ENCODE measurements around the gene FCRL4. TPM values are rescaled to one million over a fixed set of nuclear protein-coding genes. Genes with fewer than 3 reads are reported as not detected.

Gene FCRL4
- total RNA-seq, 1 experiment from 2014 or later = not detected

DNA sequence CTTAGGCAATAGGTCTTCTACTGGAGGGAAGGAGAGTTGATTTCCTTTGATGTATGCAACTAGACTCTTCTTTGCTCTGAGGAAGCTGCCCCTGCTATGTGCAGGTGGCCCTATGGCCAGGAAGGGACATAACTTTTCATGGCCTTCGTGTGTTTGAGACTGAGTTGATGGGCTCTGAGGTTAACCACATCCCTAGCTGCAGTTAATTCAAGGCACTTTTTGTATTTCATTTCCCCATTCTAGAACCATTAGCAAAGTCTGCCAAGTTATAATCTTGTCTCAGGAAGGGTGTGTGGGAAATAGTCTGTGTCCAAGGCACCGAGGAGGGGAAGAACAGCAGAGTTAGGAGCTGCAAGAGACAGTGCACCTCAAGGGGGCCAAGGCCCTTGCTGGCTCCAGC, 2.5 kb downstream of the FCRL4 start:
- Histone ChIP-seq H3K36me3 (ENCODE audit: control insufficient read depth in 1 of 2, insufficient read depth in 2 of 2, low read length in 2 of 2) (no peaks in the 10 kb centered on the region), H4K20me1 (ENCODE audit: insufficient read depth) (no peaks in the 10 kb centered on the region), H3K4me2 (ENCODE audit: low read length) (no peak overlapping the region), H3K4me3 (replicated peaks in 1 of 2; ENCODE audit: low read depth in 1 of 2, low read length in 2 of 2) (no peak overlapping the region), H2AFZ (ENCODE audit: low read depth, low read length, poor library complexity, severe bottlenecking) (no peak overlapping the region), H3K4me1 (ENCODE audit: control insufficient read depth in 1 of 2, insufficient read depth in 2 of 2, low read length in 2 of 2) (no peaks in the 10 kb centered on the region), H3K9ac (ENCODE audit: low read length) (no peak overlapping the region), H3K9me3 (ENCODE audit: control insufficient read depth in 1 of 2, insufficient read depth in 1 of 2, low read depth in 1 of 2, low read length in 2 of 2) (no peaks in the 10 kb centered on the region), H3K27ac (ENCODE audit: low read depth, low read length) (no peak overlapping the region), H3K79me2 (ENCODE audit: insufficient read depth, low read length) (no peaks in the 10 kb centered on the region), H3K27me3 (ENCODE audit: insufficient read depth, low read length) (peaks cover 35% of the 10 kb centered on the region), H3K9me2 (ENCODE audit: insufficient read depth) (no peaks in the 10 kb centered on the region)
- TF ChIP-seq JUND (IDR thresholded peaks at IDR 0.05) = no peak
- TF ChIP-seq TCF7L2 (IDR thresholded peaks at IDR 0.05; ENCODE audit: borderline replicate concordance, extremely low read depth, insufficient read depth, insufficient read length) = no peak
- no peak for TF ChIP-seq YY1 (IDR thresholded peaks at IDR 0.05; ENCODE audit: extremely low read depth, insufficient replicate concordance, low read depth, low read length)
- TF ChIP-seq, protein P1, sequence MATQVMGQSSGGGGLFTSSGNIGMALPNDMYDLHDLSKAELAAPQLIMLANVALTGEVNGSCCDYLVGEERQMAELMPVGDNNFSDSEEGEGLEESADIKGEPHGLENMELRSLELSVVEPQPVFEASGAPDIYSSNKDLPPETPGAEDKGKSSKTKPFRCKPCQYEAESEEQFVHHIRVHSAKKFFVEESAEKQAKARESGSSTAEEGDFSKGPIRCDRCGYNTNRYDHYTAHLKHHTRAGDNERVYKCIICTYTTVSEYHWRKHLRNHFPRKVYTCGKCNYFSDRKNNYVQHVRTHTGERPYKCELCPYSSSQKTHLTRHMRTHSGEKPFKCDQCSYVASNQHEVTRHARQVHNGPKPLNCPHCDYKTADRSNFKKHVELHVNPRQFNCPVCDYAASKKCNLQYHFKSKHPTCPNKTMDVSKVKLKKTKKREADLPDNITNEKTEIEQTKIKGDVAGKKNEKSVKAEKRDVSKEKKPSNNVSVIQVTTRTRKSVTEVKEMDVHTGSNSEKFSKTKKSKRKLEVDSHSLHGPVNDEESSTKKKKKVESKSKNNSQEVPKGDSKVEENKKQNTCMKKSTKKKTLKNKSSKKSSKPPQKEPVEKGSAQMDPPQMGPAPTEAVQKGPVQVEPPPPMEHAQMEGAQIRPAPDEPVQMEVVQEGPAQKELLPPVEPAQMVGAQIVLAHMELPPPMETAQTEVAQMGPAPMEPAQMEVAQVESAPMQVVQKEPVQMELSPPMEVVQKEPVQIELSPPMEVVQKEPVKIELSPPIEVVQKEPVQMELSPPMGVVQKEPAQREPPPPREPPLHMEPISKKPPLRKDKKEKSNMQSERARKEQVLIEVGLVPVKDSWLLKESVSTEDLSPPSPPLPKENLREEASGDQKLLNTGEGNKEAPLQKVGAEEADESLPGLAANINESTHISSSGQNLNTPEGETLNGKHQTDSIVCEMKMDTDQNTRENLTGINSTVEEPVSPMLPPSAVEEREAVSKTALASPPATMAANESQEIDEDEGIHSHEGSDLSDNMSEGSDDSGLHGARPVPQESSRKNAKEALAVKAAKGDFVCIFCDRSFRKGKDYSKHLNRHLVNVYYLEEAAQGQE (IDR thresholded peaks at IDR 0.05; ENCODE audit: low read depth) = no peak
- no peak for ATAC-seq
- intact Hi-C loops (cut with micrococcal nuclease) = no loop called here
- no peak for DNase-seq (ENCODE audit: low read depth, low spot score)
- ChIA-PET RAD21 (ENCODE audit: low non-redundant PET in 1 of 2, low total read pairs in 2 of 2, uncharacterized antibody in 2 of 2, unreplicated experiment in 2 of 2) (no interaction called here), CTCF (interaction anchor here (2.2 kb wide), 1 partner anchor 15 kb away, joined by 8 read pairs; no protein-coding TSS in a partner anchor), POLR2A (no interaction called here)
- BruUV-seq (replicated peaks) = no TSS peak

DNA sequence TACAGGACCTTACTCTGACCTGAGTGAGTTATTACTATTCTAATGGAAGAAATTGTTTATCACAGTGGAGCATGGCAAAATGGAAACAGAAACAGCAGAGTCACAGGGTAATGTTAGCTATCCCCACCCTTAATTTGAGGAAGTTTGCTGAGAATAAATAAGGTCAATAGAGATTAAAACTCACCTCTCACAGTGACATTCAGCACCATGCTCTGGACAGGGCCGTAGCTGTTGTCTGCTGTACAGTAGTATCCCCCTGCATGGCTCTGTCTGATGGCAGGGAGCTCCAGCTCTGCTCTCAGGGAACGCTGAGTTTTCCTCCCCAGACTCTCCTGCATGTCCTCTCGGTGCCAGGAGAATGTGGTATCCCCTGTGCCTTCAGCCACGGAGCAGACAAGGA, 11.9 kb downstream of the FCRL4 start:
- peaks cover 40% of the 10 kb centered on the region for H3K27me3 ChIP-seq (ENCODE audit: insufficient read depth, low read length)
- H3K9ac ChIP-seq (ENCODE audit: low read length) = no peak overlapping the region
- H3K79me2 ChIP-seq (ENCODE audit: insufficient read depth, low read length) = no peaks in the 10 kb centered on the region
- POLR2A ChIA-PET = no interaction called here
- RAD21 ChIA-PET (ENCODE audit: low non-redundant PET in 1 of 2, low total read pairs in 2 of 2, uncharacterized antibody in 2 of 2, unreplicated experiment in 2 of 2) = no interaction called here
- TF ChIP-seq ZNF274 (IDR thresholded peaks at IDR 0.05; ENCODE audit: low read depth, low read length) (no peak), YY1 (IDR thresholded peaks at IDR 0.05; ENCODE audit: extremely low read depth, insufficient replicate concordance, low read depth, low read length) (no peak), CBX3 (IDR thresholded peaks at IDR 0.05; ENCODE audit: low read depth) (no peak)
- TF ChIP-seq, protein P1 (IDR thresholded peaks at IDR 0.05; ENCODE audit: low read depth) = peak; percentile 12; the same call in 1 of the 2 replicates
- no peaks in the 10 kb centered on the region for H4K20me1 ChIP-seq (ENCODE audit: insufficient read depth)
- DNase-seq (ENCODE audit: low read depth, low spot score) = no peak
- H3K27ac ChIP-seq (ENCODE audit: low read depth, low read length) = no peak overlapping the region
- H3K9me2 ChIP-seq (ENCODE audit: insufficient read depth) = no peaks in the 10 kb centered on the region
- H3K4me2 ChIP-seq (ENCODE audit: low read length) = no peak overlapping the region
- H3K9me3 ChIP-seq (ENCODE audit: control insufficient read depth in 1 of 2, insufficient read depth in 1 of 2, low read depth in 1 of 2, low read length in 2 of 2) = no peaks in the 10 kb centered on the region
- no peak for ATAC-seq
- H3K36me3 ChIP-seq (ENCODE audit: control insufficient read depth in 1 of 2, insufficient read depth in 2 of 2, low read length in 2 of 2) = no peaks in the 10 kb centered on the region
- H3K4me3 ChIP-seq (replicated peaks in 1 of 2; ENCODE audit: low read depth in 1 of 2, low read length in 2 of 2) = no peak overlapping the region
- intact Hi-C loops (cut with micrococcal nuclease) = loop anchor here (10.0 kb wide), 1 partner anchor 539 kb away; a partner anchor contains a TSS
- CTCF ChIA-PET = no interaction called here
- H3K4me1 ChIP-seq (ENCODE audit: control insufficient read depth in 1 of 2, insufficient read depth in 2 of 2, low read length in 2 of 2) = no peaks in the 10 kb centered on the region
- no peak overlapping the region for H2AFZ ChIP-seq (ENCODE audit: low read depth, low read length, poor library complexity, severe bottlenecking)
- no TSS peak for BruUV-seq (replicated peaks)
